HG03196 (cell line): Measurements from ENCODE around the gene IGF2R.
A peak's percentile ranks its signal among the peaks of the same experiment; 100 is the strongest.
"Not testable (repeated sequence)": the region's sequence is repeated elsewhere in the genome, so short reads cannot be mapped to it uniquely, and the experiment has no call there.

Source experiments
- ATAC-seq: cut with Tn5 transposase; IDR thresholded peaks from one replicate; pipeline ENCODE4 v1.9.1; 2021; ENCODE audit not compliant: unreplicated experiment

The IGF2R gene

GRCh38 chr6:159951772-159952171, 17.1 kb upstream of the IGF2R start:
- ATAC-seq, result no peak

GRCh38 chr6:159952289-159953005, 16.4 kb upstream of the IGF2R start:
- ATAC-seq, result no peak

- no peak for ATAC-seq
These were observed 15.7 kb upstream of the IGF2R start for GRCh38 chr6:159953091-159953601.

GRCh38 chr6:159955945-159956361, 12.9 kb upstream of the IGF2R start:
- ATAC-seq, result no peak

- ATAC-seq, result no peak
These were observed 11.7 kb upstream of the IGF2R start for GRCh38 chr6:159957071-159957673.

- ATAC-seq, result peak; percentile 40
These were observed 9.5 kb upstream of the IGF2R start for GRCh38 chr6:159959165-159959975.

- no peak for ATAC-seq
These were observed 8.9 kb upstream of the IGF2R start for GRCh38 chr6:159959976-159960384.

- no peak for ATAC-seq
These were observed 8.4 kb upstream of the IGF2R start for GRCh38 chr6:159960485-159960884.

- no peak for ATAC-seq
These were observed 7.4 kb upstream of the IGF2R start for GRCh38 chr6:159961528-159961927.

- ATAC-seq, result no peak
These were observed 5.8 kb upstream of the IGF2R start for GRCh38 chr6:159963111-159963510.

- no peak for ATAC-seq
These were observed 4.8 kb upstream of the IGF2R start for GRCh38 chr6:159964046-159964445.

- ATAC-seq, result no peak
These were observed 2.5 kb upstream of the IGF2R start for GRCh38 chr6:159966339-159966738.

GRCh38 chr6:159966981-159967380, 1.9 kb upstream of the IGF2R start:
- ATAC-seq, result no peak

- not testable (repeated sequence) for ATAC-seq
These were observed 1.3 kb upstream of the IGF2R start for GRCh38 chr6:159967621-159968020.

- peak; percentile 25 for ATAC-seq
These were observed 476 bp downstream of the IGF2R start for GRCh38 chr6:159969204-159969912.

GRCh38 chr6:159969921-159970320, 1.0 kb downstream of the IGF2R start:
- ATAC-seq, result peak; percentile 30

- no peak for ATAC-seq
These were observed 1.8 kb downstream of the IGF2R start for GRCh38 chr6:159970659-159971063.

- ATAC-seq, result no peak
These were observed 2.7 kb downstream of the IGF2R start for GRCh38 chr6:159971341-159972178.

GRCh38 chr6:159972506-159973268, 3.8 kb downstream of the IGF2R start:
- no peak for ATAC-seq
